Retinal pigment epithelial cell (primary cell): ENCODE measurements around the gene FRMD4B.

ENCODE experiments used
- DNase-seq: peaks from one replicate; pipeline ENCODE4 v3.0.0-alpha.2; 2010; ENCODE audit warnings: low read depth
- H3K4me3 ChIP-seq: 2 replicates; pipeline ENCODE4 v1.5.1; 2011; ENCODE audit warnings: mild to moderate bottlenecking, low read length, control low read depth, moderate library complexity
- CTCF ChIP-seq: conservative IDR thresholded peaks from 2 replicates; pipeline ENCODE4 v1.5.1; 2011; ENCODE audit warnings: low read depth, low read length, control low read depth, inconsistent platforms

The FRMD4B gene

GRCh38 chr3:69354948-69355347 lies 30.9 kb downstream of the FRMD4B start:
- no peak for TF ChIP-seq CTCF
- DNase-seq = no peak
- H3K4me3 ChIP-seq = no peak overlapping the region

- no peak overlapping the region for H3K4me3 ChIP-seq
- DNase-seq = no peak
- no peak for TF ChIP-seq CTCF
Measured at GRCh38 chr3:69353503-69353902, 32.4 kb downstream of the FRMD4B start.

- no peak overlapping the region for H3K4me3 ChIP-seq
- no peak for DNase-seq
- TF ChIP-seq CTCF = no peak
Measured at GRCh38 chr3:69353088-69353478, 32.8 kb downstream of the FRMD4B start.

- no peak overlapping the region for H3K4me3 ChIP-seq
- no peak for TF ChIP-seq CTCF
- DNase-seq = no peak
Measured at GRCh38 chr3:69352305-69353087, 33.4 kb downstream of the FRMD4B start.

GRCh38 chr3:69343875-69344274 lies 42.0 kb downstream of the FRMD4B start:
- DNase-seq = no peak
- no peak overlapping the region for H3K4me3 ChIP-seq
- TF ChIP-seq CTCF = no peak

GRCh38 chr3:69342074-69342473 lies 43.8 kb downstream of the FRMD4B start:
- TF ChIP-seq CTCF = no peak

GRCh38 chr3:69339760-69340159 lies 46.1 kb downstream of the FRMD4B start:
- no peak for DNase-seq
- no peak overlapping the region for H3K4me3 ChIP-seq
- TF ChIP-seq CTCF = no peak

More at GRCh38 chr3:69342074-69342473, 43.8 kb downstream of the FRMD4B start:
- no peak for DNase-seq
- H3K4me3 ChIP-seq = no peak overlapping the region
